ENCODE measurements around the gene DAPP1.

DNA sequence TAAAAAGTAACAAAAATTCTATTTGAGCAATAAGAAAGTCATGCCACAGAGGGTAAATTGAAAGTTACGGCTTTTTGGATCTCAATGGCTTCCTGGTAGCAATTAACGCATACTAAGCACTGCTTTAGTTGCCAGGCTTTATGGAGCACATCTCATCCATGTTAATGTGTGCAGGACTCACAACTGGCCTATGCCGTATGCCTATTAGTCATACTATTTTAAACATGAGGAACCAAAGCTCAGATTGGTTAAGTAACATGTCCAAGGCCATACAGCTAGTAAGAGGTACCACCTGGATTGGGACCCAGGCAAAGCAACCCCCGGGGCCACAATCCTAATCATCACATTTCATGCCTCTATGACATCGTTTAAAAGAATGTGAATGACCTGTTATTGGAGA, 17.1 kb downstream of the DAPP1 start:
- TF ChIP-seq ELF4 (CRISPR knock-in tag; IDR thresholded peaks at IDR 0.05; ENCODE audit: low read depth) (no peak), ETV6 (CRISPR knock-in tag; IDR thresholded peaks at IDR 0.05) (no peak), NR2C2 (CRISPR knock-in tag; IDR thresholded peaks at IDR 0.05) (no peak)
- TF ChIP-seq, protein P1, sequence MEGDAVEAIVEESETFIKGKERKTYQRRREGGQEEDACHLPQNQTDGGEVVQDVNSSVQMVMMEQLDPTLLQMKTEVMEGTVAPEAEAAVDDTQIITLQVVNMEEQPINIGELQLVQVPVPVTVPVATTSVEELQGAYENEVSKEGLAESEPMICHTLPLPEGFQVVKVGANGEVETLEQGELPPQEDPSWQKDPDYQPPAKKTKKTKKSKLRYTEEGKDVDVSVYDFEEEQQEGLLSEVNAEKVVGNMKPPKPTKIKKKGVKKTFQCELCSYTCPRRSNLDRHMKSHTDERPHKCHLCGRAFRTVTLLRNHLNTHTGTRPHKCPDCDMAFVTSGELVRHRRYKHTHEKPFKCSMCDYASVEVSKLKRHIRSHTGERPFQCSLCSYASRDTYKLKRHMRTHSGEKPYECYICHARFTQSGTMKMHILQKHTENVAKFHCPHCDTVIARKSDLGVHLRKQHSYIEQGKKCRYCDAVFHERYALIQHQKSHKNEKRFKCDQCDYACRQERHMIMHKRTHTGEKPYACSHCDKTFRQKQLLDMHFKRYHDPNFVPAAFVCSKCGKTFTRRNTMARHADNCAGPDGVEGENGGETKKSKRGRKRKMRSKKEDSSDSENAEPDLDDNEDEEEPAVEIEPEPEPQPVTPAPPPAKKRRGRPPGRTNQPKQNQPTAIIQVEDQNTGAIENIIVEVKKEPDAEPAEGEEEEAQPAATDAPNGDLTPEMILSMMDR (IDR thresholded peaks at IDR 0.05), result no peak
- TF ChIP-seq, protein P2, sequence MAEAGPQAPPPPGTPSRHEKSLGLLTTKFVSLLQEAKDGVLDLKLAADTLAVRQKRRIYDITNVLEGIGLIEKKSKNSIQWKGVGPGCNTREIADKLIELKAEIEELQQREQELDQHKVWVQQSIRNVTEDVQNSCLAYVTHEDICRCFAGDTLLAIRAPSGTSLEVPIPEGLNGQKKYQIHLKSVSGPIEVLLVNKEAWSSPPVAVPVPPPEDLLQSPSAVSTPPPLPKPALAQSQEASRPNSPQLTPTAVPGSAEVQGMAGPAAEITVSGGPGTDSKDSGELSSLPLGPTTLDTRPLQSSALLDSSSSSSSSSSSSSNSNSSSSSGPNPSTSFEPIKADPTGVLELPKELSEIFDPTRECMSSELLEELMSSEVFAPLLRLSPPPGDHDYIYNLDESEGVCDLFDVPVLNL (CRISPR knock-in tag; IDR thresholded peaks at IDR 0.05; ENCODE audit: borderline replicate concordance, low read depth), result no peak
- TF ChIP-seq, protein P3, sequence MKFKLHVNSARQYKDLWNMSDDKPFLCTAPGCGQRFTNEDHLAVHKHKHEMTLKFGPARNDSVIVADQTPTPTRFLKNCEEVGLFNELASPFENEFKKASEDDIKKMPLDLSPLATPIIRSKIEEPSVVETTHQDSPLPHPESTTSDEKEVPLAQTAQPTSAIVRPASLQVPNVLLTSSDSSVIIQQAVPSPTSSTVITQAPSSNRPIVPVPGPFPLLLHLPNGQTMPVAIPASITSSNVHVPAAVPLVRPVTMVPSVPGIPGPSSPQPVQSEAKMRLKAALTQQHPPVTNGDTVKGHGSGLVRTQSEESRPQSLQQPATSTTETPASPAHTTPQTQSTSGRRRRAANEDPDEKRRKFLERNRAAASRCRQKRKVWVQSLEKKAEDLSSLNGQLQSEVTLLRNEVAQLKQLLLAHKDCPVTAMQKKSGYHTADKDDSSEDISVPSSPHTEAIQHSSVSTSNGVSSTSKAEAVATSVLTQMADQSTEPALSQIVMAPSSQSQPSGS (CRISPR knock-in tag; IDR thresholded peaks at IDR 0.05; ENCODE audit: borderline replicate concordance, low read depth), result no peak
- TF ChIP-seq, protein P4, sequence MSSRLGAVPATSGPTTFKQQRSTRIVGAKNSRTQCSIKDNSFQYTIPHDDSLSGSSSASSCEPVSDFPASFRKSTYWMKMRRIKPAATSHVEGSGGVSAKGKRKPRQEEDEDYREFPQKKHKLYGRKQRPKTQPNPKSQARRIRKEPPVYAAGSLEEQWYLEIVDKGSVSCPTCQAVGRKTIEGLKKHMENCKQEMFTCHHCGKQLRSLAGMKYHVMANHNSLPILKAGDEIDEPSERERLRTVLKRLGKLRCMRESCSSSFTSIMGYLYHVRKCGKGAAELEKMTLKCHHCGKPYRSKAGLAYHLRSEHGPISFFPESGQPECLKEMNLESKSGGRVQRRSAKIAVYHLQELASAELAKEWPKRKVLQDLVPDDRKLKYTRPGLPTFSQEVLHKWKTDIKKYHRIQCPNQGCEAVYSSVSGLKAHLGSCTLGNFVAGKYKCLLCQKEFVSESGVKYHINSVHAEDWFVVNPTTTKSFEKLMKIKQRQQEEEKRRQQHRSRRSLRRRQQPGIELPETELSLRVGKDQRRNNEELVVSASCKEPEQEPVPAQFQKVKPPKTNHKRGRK (CRISPR knock-in tag; IDR thresholded peaks at IDR 0.05; ENCODE audit: borderline replicate concordance), result no peak
- TF ChIP-seq, protein P5, sequence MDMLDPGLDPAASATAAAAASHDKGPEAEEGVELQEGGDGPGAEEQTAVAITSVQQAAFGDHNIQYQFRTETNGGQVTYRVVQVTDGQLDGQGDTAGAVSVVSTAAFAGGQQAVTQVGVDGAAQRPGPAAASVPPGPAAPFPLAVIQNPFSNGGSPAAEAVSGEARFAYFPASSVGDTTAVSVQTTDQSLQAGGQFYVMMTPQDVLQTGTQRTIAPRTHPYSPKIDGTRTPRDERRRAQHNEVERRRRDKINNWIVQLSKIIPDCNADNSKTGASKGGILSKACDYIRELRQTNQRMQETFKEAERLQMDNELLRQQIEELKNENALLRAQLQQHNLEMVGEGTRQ (CRISPR knock-in tag; IDR thresholded peaks at IDR 0.05), result no peak
- TF ChIP-seq, protein P6, sequence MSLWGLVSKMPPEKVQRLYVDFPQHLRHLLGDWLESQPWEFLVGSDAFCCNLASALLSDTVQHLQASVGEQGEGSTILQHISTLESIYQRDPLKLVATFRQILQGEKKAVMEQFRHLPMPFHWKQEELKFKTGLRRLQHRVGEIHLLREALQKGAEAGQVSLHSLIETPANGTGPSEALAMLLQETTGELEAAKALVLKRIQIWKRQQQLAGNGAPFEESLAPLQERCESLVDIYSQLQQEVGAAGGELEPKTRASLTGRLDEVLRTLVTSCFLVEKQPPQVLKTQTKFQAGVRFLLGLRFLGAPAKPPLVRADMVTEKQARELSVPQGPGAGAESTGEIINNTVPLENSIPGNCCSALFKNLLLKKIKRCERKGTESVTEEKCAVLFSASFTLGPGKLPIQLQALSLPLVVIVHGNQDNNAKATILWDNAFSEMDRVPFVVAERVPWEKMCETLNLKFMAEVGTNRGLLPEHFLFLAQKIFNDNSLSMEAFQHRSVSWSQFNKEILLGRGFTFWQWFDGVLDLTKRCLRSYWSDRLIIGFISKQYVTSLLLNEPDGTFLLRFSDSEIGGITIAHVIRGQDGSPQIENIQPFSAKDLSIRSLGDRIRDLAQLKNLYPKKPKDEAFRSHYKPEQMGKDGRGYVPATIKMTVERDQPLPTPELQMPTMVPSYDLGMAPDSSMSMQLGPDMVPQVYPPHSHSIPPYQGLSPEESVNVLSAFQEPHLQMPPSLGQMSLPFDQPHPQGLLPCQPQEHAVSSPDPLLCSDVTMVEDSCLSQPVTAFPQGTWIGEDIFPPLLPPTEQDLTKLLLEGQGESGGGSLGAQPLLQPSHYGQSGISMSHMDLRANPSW (CRISPR knock-in tag; conservative IDR thresholded peaks at IDR 0.05; ENCODE audit: low read depth), result no peak
